WTC11 (cell line): ENCODE data around the gene CDS1. TPM values are rescaled to one million over a fixed set of nuclear protein-coding genes. Genes with fewer than 3 reads are reported as not detected.

Experiments
- ATAC-seq: fragments of 200-7000 bp; cut with Tn5 transposase; 2 replicates; pipeline ENCODE4 v1.10.0; 2021; ENCODE audit warnings: mild to moderate bottlenecking, moderate library complexity
- CTCF ChIA-PET: fragments of 300-600 bp; sonication (Branson Sonifier 250); formaldehyde crosslinking; loops from one replicate; lab custom pipeline; 2021; ENCODE audit warnings: antibody characterized with exemption; lab: Charles Lee
- POLR2A ChIA-PET: fragments of 350-600 bp; sonication (Branson Sonifier 250); formaldehyde crosslinking; loops from one replicate; lab custom pipeline; 2021; ENCODE audit warnings: antibody characterized with exemption; lab: Charles Lee
- DNase-seq: peaks from one replicate; pipeline ENCODE4 v3.0.0; 2021; ENCODE audit warnings: low spot score
- H3K27ac Mint-ChIP-seq: 2 replicates; pipeline ENCODE4 v1.8.0; 2021; ENCODE audit warnings: mixed read lengths
- H3K27me3 Mint-ChIP-seq: 2 replicates; pipeline ENCODE4 v1.8.0; 2021; ENCODE audit warnings: low read depth, mild to moderate bottlenecking, moderate library complexity, mixed read lengths
- H3K36me3 Mint-ChIP-seq: 2 replicates; pipeline ENCODE4 v1.8.0; 2021; ENCODE audit warnings: mixed read lengths
- H3K4me1 Mint-ChIP-seq: 2 replicates; pipeline ENCODE4 v1.8.0; 2022; ENCODE audit warnings: mixed read lengths
- H3K4me3 Mint-ChIP-seq: 2 replicates; pipeline ENCODE4 v1.8.0; 2021; ENCODE audit warnings: mild to moderate bottlenecking, moderate library complexity, mixed read lengths
- H3K9me3 Mint-ChIP-seq: 2 replicates; pipeline ENCODE4 v1.8.0; 2021; ENCODE audit warnings: mixed read lengths
- ATF1 ChIP-seq: sonication (generic); formaldehyde crosslinking; IDR thresholded peaks from 2 replicates; pipeline ENCODE4 v1.8.1; 2023; ENCODE audit warnings: mild to moderate bottlenecking, moderate library complexity, missing genetic modification reagents
- ERG ChIP-seq: fragments of 250-450 bp; sonication (Bioruptor Pico); IDR thresholded peaks from 2 replicates; pipeline ENCODE4 v1.8.0; 2021; ENCODE audit warnings: mild to moderate bottlenecking
- GABPB1 ChIP-seq: sonication (generic); formaldehyde crosslinking; IDR thresholded peaks from 2 replicates; pipeline ENCODE4 v1.8.1; 2023; ENCODE audit warnings: mild to moderate bottlenecking, missing genetic modification reagents
- GRHL2 ChIP-seq: fragments of 250-450 bp; sonication (Bioruptor Pico); IDR thresholded peaks from 2 replicates; pipeline ENCODE4 v1.8.0; 2022; ENCODE audit warnings: mild to moderate bottlenecking, moderate library complexity; ENCODE audit not compliant: insufficient replicate concordance, severe bottlenecking
- HMGXB4 ChIP-seq: sonication (generic); formaldehyde crosslinking; IDR thresholded peaks from 2 replicates; pipeline ENCODE4 v1.8.1; 2023; ENCODE audit warnings: mild to moderate bottlenecking, moderate library complexity, missing genetic modification reagents
- IRF1 ChIP-seq: sonication (generic); formaldehyde crosslinking; IDR thresholded peaks from 2 replicates; pipeline ENCODE4 v1.8.0; 2023; ENCODE audit warnings: missing genetic modification reagents
- NFE2L1 ChIP-seq: sonication (generic); formaldehyde crosslinking; IDR thresholded peaks from 2 replicates; pipeline ENCODE4 v1.8.1; 2023; ENCODE audit warnings: missing genetic modification reagents
- NR3C1 ChIP-seq: sonication (generic); formaldehyde crosslinking; conservative IDR thresholded peaks from 2 replicates; pipeline ENCODE4 v1.8.1; 2023; ENCODE audit warnings: low read depth, mild to moderate bottlenecking, missing genetic modification reagents
- ZNF263 ChIP-seq: sonication (generic); formaldehyde crosslinking; IDR thresholded peaks from 2 replicates; pipeline ENCODE4 v1.8.1; 2022; ENCODE audit warnings: low read depth, mild to moderate bottlenecking, moderate library complexity, missing genetic modification reagents
- total RNA-seq: library from RNA; stranded (reverse); gene quantifications from 3 replicates; pipeline ENCODE4 v1.2.3, GENCODE V29; 2021
- TF ChIP-seq, protein P1 (sequence below): sonication (generic); formaldehyde crosslinking; IDR thresholded peaks from 2 replicates; pipeline ENCODE4 v1.8.1; 2023; ENCODE audit warnings: mild to moderate bottlenecking, missing genetic modification reagents, moderate library complexity
- TF ChIP-seq, protein P2 (sequence below): sonication (generic); formaldehyde crosslinking; IDR thresholded peaks from 2 replicates; pipeline ENCODE4 v1.8.0; 2022; ENCODE audit warnings: mild to moderate bottlenecking, missing genetic modification reagents
- TF ChIP-seq, protein P3 (sequence below): sonication (generic); formaldehyde crosslinking; IDR thresholded peaks from 2 replicates; pipeline ENCODE4 v1.8.1; 2023; ENCODE audit warnings: mild to moderate bottlenecking, missing genetic modification reagents, moderate library complexity
- TF ChIP-seq, protein P4 (sequence below): sonication (generic); formaldehyde crosslinking; IDR thresholded peaks from 2 replicates; pipeline ENCODE4 v1.8.1; 2023; ENCODE audit warnings: mild to moderate bottlenecking, missing genetic modification reagents

The CDS1 gene
- total RNA-seq, 1 experiment from 2014 or later, result 18.3 TPM

DNA sequence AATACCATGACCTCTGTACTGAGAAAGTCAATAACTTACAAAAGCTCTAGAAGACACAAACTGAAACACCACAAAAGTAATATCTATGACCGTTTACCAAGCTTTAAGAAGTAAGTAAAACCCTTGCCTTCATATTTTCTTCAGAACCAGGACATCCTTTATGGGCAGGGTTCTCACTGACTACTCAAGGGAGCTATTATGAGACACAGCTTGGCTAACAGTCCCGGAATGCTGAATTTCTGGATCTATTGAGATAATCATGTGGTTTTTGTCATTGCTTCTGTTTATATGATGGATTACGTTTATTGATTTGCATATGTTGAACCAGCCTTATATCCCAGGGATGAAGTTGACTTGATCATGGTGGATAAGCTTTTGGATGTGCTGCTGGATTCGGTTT is 19.9 kb upstream of the CDS1 start:
- Mint-ChIP-seq H3K4me1 (peaks cover 69% of the 10 kb centered on the region), H3K4me3 (no peak overlapping the region)
- no peak for ATAC-seq

More for the DNA sequence above, 19.9 kb upstream of the CDS1 start:
- ChIA-PET CTCF (interaction anchor here (4.2 kb wide), 1 partner anchor 15 kb away, joined by 39 read pairs; no protein-coding TSS in a partner anchor), POLR2A (no interaction called here)
- H3K36me3 Mint-ChIP-seq, result peaks cover 4% of the 10 kb centered on the region; the same call in 1 of the 2 replicates
- TF ChIP-seq, protein P1, sequence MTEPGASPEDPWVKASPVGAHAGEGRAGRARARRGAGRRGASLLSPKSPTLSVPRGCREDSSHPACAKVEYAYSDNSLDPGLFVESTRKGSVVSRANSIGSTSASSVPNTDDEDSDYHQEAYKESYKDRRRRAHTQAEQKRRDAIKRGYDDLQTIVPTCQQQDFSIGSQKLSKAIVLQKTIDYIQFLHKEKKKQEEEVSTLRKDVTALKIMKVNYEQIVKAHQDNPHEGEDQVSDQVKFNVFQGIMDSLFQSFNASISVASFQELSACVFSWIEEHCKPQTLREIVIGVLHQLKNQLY (CRISPR knock-in tag), result no peak
- TF ChIP-seq, protein P2, sequence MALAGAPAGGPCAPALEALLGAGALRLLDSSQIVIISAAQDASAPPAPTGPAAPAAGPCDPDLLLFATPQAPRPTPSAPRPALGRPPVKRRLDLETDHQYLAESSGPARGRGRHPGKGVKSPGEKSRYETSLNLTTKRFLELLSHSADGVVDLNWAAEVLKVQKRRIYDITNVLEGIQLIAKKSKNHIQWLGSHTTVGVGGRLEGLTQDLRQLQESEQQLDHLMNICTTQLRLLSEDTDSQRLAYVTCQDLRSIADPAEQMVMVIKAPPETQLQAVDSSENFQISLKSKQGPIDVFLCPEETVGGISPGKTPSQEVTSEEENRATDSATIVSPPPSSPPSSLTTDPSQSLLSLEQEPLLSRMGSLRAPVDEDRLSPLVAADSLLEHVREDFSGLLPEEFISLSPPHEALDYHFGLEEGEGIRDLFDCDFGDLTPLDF (CRISPR knock-in tag), result no peak
- no peak for TF ChIP-seq IRF1 (CRISPR knock-in tag)
- no peak for TF ChIP-seq GABPB1 (CRISPR knock-in tag)
- TF ChIP-seq, protein P3, sequence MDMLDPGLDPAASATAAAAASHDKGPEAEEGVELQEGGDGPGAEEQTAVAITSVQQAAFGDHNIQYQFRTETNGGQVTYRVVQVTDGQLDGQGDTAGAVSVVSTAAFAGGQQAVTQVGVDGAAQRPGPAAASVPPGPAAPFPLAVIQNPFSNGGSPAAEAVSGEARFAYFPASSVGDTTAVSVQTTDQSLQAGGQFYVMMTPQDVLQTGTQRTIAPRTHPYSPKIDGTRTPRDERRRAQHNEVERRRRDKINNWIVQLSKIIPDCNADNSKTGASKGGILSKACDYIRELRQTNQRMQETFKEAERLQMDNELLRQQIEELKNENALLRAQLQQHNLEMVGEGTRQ (CRISPR knock-in tag), result no peak
- TF ChIP-seq ERG, result no peak
- TF ChIP-seq NFE2L1 (CRISPR knock-in tag), result no peak
- no peak for TF ChIP-seq NR3C1 (CRISPR knock-in tag)
- TF ChIP-seq ZNF263, result no peak
- TF ChIP-seq ATF1 (CRISPR knock-in tag), result no peak
- TF ChIP-seq GRHL2 (CRISPR knock-in tag), result no peak
- TF ChIP-seq, protein P4, sequence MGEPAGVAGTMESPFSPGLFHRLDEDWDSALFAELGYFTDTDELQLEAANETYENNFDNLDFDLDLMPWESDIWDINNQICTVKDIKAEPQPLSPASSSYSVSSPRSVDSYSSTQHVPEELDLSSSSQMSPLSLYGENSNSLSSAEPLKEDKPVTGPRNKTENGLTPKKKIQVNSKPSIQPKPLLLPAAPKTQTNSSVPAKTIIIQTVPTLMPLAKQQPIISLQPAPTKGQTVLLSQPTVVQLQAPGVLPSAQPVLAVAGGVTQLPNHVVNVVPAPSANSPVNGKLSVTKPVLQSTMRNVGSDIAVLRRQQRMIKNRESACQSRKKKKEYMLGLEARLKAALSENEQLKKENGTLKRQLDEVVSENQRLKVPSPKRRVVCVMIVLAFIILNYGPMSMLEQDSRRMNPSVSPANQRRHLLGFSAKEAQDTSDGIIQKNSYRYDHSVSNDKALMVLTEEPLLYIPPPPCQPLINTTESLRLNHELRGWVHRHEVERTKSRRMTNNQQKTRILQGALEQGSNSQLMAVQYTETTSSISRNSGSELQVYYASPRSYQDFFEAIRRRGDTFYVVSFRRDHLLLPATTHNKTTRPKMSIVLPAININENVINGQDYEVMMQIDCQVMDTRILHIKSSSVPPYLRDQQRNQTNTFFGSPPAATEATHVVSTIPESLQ, result no peak
- TF ChIP-seq HMGXB4 (CRISPR knock-in tag), result no peak
- DNase-seq, result no peak
- peaks cover 5% of the 10 kb centered on the region; the same call in 1 of the 2 replicates for H3K9me3 Mint-ChIP-seq
- peak overlapping the region; percentile 31 for H3K27ac Mint-ChIP-seq
- H3K27me3 Mint-ChIP-seq, result no peaks in the 10 kb centered on the region
